Limb (tissue), 2 donors: ENCODE data around the gene ALG14.

Experiments used
- DNase-seq, 2 donors: peaks; one replicate each; pipeline ENCODE4 v3.0.0-alpha.2; 2016; ENCODE audit errors: extremely low spot score in 2 of 2

The ALG14 gene

GRCh38 chr1:94931254-94931841 lies 141.4 kb downstream of the ALG14 start:
- DNase-seq = no peak

DNA sequence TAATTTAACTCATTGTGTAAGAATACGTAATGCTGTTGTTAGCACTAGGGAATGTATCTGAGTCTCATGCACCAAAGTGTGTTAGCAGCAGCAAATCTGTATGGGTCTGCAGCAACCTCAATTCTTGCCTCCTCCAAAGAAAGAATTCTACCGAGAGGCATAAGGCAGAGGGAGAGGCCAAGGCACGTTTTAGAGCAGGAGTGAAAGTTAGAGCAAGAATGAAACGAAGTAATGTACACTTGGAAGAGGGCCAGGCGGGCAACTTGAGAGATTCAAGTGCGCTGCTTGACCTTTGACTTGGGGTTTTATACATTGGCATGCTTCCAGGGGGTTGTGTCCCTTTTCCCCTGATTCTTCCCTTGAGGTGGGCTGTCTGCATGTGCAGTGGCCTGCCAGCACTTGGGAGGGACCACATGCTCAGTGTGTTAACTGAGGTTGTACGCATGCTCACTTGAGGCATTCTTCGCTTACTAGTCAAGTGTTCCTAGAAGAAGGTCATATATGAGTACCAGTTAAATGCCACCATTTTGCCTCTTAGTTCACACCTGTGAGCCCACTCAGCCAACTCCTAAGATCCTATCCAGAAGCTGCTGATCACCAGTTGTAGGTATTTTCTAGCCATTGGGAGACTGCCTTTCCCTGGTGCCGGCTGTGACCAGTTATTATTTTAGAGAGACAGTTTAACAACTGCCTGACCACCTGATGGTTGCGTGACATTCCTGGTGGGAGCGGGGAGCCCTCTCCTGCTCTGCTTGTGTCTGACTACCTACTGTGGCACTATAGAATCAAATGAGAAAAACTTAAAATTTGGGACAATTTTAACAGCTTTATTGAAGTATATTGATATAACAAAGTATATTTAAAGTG lies 143.2 kb downstream of the ALG14 start:
- no peak for DNase-seq

GRCh38 chr1:94928293-94928939 lies 144.3 kb downstream of the ALG14 start:
- DNase-seq = no peak

DNA sequence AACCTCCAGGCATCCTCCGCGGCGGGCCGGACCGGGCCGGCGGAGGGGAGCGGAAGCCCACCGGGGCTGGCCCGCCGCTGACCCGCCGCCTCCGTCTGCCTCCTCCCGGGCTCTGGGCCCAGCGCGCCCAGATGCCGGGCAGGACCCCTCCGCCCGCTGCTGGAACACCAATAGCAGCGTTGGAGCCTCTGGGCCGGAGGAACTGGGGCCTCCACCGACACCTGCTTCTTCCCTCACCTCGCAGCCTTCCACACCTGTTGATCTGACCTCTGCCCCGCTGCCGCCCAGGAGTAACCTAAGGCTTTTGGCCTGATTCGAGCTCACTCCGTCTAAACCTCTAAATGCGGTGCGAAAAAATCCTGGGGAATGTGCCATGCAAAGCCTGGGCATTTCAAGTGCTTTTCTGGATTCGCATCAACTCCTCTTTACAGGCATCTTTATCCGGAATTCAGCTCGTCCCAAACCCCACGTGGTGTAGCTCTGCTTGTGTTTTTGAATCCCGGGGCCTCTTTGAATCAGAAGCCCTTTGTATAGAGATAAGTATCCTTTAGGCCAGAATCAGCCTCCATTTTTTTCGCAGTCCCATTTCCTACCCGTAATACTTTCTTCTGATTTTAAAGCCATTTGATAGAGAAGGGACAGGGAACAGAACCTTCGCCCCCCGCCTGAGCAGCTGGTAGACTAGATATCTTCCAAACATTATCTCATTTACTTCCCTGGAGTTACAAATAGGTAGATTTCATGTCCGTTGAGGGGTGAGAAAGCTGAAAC lies 145.2 kb downstream of the ALG14 start:
- DNase-seq = no peak

DNA sequence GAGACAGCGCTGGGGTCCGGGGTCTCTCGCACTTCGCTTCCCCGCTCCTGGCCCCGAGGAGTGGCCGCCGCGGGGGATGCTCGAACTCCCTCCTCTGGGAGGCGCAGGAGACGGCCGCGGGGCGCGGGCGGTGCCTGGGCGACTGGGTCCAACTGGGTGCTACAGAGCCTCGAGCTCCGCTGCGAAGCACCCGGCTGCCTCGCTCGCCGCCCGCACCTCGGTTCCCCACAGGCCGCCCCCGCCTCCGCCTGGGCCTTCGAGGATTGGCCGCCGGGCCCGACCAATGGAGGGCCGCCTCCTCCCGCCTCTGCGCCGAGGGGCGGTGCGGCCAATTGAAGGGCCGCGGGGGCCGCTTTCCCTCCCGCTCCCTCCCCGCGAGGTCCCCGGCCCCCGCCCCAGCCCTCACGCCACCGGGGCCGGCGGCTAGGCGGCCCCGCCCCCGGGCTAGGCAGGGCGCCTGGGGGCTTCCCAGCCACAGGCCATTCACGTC lies 145.8 kb downstream of the ALG14 start, which contains the start of gene CNN3:
Gene CNN3 (minus strand): TSS at position 196 of the 490 bp plus-strand sequence. CDS start 216 bp downstream, outside the sequence.
- DNase-seq = peak; percentile 89 to 95

DNA sequence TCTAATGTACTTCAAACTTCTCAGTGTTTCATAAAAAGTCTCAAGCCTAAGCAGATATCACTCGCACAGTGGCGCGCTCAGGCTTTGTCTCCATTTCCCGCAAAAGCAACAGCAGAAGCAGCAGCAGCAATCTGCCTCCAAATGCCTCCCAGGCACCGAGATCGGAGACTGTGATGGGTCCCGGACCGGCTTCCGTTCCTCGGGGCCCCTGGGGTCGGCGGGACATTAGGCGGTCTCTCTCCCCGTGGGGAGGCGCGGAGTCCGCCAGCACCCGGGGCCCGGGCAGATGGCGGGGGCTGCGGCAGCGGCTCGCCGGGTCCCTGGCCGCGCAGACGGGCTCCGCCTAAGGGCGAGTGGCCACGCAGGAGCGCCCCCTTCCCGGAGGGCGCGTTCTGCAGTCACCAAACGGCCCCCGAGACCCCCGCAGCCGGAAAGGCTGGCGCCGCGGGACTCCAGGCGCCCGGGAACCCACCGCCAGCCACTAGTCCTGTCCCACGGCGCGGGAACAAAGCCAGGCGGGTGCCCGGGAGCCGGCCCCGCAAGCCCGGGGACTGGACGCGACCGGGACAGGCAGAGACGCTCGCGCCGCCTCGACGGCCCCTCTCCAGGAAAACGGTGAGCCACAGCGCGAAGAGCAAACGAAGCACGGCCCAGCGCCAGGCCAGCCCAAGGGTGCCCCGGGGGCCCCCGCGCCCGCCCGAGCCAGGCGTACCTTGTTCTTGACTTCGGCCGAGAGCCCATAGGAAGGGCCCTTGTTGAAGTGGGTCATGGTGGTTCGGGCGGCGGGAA lies 146.4 kb downstream of the ALG14 start:
- peak in 1 of 2 donors; percentile 83 for DNase-seq

DNA sequence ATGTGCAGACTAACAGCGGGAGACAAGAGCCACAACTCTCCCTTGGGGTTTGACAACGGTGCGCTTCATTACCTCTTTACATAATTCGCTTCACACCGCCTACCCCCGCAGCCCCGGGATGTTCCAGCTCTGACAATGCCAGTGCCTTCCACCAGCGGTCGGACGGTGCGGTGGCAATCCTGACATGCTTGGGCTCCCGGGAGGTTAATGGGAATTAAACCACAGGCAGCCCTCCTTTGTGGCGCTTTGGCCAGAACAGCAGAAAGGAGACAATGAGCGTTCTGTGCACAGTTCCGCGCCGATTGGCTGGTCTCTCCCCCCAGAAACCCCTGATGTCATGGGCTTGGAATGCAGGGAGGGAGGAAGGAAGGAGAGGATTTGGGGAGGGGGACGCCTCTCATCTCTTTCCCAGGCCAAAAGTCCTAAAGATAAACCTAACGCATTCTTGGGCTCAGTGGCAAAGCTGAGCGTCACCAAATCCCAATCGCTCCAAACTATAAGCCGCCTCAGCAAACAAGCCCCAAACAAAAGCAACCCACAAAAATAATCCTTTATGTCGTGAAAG lies 147.1 kb downstream of the ALG14 start:
- peak; percentile 91 to 95 for DNase-seq

- DNase-seq = no peak
These were observed 147.7 kb downstream of the ALG14 start for GRCh38 chr1:94925004-94925403.
